ENCODE data around the gene PHF2.

PHF2 gene

GRCh38 chr9:93587284-93587650, 10.9 kb downstream of the PHF2 start:
- no peak for DNase-seq (ENCODE audit: low read depth in 2 of 2)

- DNase-seq (ENCODE audit: low read depth in 2 of 2): no peak
Observed at GRCh38 chr9:93587651-93588347, 11.4 kb downstream of the PHF2 start.

GRCh38 chr9:93588641-93589609, 12.5 kb downstream of the PHF2 start:
- no peak for DNase-seq (ENCODE audit: low read depth in 2 of 2)

GRCh38 chr9:93589688-93590087, 13.3 kb downstream of the PHF2 start:
- DNase-seq (ENCODE audit: low read depth in 2 of 2): no peak

GRCh38 chr9:93590609-93591234, 14.3 kb downstream of the PHF2 start:
- no peak for DNase-seq (ENCODE audit: low read depth in 2 of 2)

- no peak for DNase-seq (ENCODE audit: low read depth in 2 of 2)
Observed at GRCh38 chr9:93591301-93592007, 15.1 kb downstream of the PHF2 start.

GRCh38 chr9:93592008-93592642, 15.7 kb downstream of the PHF2 start:
- DNase-seq (ENCODE audit: low read depth in 2 of 2): no peak

- DNase-seq (ENCODE audit: low read depth in 2 of 2): no peak
Observed at GRCh38 chr9:93592643-93593021, 16.2 kb downstream of the PHF2 start.

GRCh38 chr9:93593144-93593658, 16.8 kb downstream of the PHF2 start:
- no peak for DNase-seq (ENCODE audit: low read depth in 2 of 2)

GRCh38 chr9:93594041-93594756, 17.8 kb downstream of the PHF2 start:
- no peak for DNase-seq (ENCODE audit: low read depth in 2 of 2)

- DNase-seq (ENCODE audit: low read depth in 2 of 2): no peak
Observed at GRCh38 chr9:93595461-93595860, 19.1 kb downstream of the PHF2 start.

GRCh38 chr9:93595861-93596365, 19.5 kb downstream of the PHF2 start:
- no peak for DNase-seq (ENCODE audit: low read depth in 2 of 2)

- DNase-seq (ENCODE audit: low read depth in 2 of 2): no peak
Observed at GRCh38 chr9:93596399-93596798, 20.0 kb downstream of the PHF2 start.

GRCh38 chr9:93597142-93597706, 20.8 kb downstream of the PHF2 start:
- DNase-seq (ENCODE audit: low read depth in 2 of 2): no peak

GRCh38 chr9:93597871-93598646, 21.7 kb downstream of the PHF2 start:
- DNase-seq (ENCODE audit: low read depth in 2 of 2): no peak

- DNase-seq (ENCODE audit: low read depth in 2 of 2): no peak
Observed at GRCh38 chr9:93598647-93599241, 22.4 kb downstream of the PHF2 start.

GRCh38 chr9:93599571-93600403, 23.4 kb downstream of the PHF2 start:
- DNase-seq (ENCODE audit: low read depth in 2 of 2): no peak

- DNase-seq (ENCODE audit: low read depth in 2 of 2): no peak
Observed at GRCh38 chr9:93600504-93600903, 24.1 kb downstream of the PHF2 start.
